T-helper 2 cell treated with Interferon-gamma antibody and Interleukin-4, amounts not matched to agents 100 ng/mL and 5 ng/mL, for 36 hours (primary cell): ENCODE measurements around the gene VPS39. TPM values are rescaled to one million over a fixed set of nuclear protein-coding genes. Genes with fewer than 3 reads are reported as not detected.

ENCODE experiments used
- intact Hi-C: fragments of 100-400 bp; cut with micrococcal nuclease; formaldehyde crosslinking; loops from one replicate; pipeline ENCODE4 v1.15.1; 2023
- total RNA-seq: library from RNA; stranded (reverse); gene quantifications from 2 replicates; pipeline ENCODE4 v1.2.3, GENCODE V29; 2022

The VPS39 gene
- total RNA-seq, 1 donor from 2014 or later = 74.1 TPM

- intact Hi-C loops = no loop called here
These were observed 48.0 kb downstream of the VPS39 start for GRCh38 chr15:42160136-42160535.

GRCh38 chr15:42159381-42160015 lies 48.6 kb downstream of the VPS39 start:
- intact Hi-C loops = no loop called here

- intact Hi-C loops = no loop called here
These were observed 49.2 kb downstream of the VPS39 start for GRCh38 chr15:42158941-42159340.

DNA sequence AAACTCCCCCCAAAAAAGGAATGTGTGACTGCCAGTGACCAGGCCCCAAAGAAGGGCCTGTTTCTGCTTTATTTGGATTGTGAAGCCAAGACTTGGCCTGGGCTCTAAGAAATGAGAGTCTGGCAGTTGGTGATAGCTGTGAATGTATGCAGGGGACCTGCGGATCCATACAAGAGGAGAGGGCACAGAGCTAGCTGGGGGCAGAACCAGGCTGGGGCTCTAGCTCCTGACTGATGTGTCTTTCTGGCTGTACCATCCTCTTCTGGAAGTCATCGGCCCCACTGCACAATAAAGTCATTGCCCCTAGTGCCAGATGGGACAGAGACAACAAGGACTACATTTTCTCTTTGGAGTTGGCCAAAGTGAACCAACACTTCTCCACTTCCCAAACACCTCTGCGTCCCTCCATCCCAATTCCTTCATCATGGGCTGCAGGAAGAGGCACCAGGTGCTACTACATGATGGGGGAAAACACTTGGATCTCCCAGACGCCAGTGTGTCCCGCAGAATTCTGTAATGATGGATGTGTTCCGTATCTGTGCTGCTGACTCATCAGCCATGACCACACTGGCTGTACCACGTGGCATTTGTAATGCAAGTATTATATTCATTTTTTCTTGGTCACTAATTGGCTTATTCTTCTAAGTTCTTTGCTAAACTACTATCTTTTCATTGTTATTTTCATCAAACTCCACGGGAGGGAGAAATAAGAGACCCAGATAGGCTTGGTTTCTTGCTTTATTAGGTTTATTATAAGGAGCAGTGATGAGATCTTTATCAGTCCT lies 49.9 kb downstream of the VPS39 start:
- intact Hi-C loops = no loop called here

- intact Hi-C loops = no loop called here
These were observed 50.7 kb downstream of the VPS39 start for GRCh38 chr15:42157381-42157780.

- intact Hi-C loops = no loop called here
These were observed 51.7 kb downstream of the VPS39 start, which contains the start of gene PLA2G4F for GRCh38 chr15:42156243-42156922. TSS of gene PLA2G4F (minus strand) at chr15:42156636. CDS start at chr15:42156549, 87 bp downstream.

DNA sequence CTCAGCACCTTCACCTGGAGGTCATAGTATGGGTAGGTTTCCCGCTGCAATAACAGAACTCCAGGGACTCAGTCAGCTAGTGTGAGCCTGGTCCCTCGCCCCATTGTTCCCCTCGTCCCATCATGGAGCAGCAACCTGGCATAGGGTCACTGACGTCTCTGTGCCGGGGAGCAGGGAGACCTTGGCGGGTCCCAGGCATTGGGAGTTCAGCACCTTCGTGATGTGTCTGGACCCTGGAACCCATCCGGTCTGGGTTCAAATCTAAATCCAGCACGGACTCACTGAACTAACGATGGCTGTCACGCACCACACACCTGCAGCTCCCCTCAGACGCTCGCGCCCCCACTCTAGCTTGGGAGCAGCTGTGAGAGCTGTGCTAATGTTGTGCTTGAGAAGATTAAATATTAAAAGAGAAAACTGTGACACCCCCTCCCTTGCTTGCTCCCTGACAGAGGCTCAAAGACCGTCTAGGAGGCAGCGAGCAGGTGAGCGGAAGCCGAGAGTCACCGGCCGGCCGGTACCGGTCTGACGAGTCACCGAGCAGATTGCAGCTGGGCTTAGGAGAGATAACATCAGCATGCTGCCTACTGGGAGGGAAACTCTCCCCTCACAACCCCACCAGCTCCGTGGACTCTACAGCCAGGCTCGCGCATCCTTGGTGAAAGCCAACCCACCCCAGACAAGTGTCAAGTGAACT lies 52.4 kb downstream of the VPS39 start:
- intact Hi-C loops = no loop called here

- intact Hi-C loops = no loop called here
These were observed 53.1 kb downstream of the VPS39 start for GRCh38 chr15:42154956-42155355.

- intact Hi-C loops = no loop called here
These were observed 53.7 kb downstream of the VPS39 start for GRCh38 chr15:42154212-42154941.

- intact Hi-C loops = no loop called here
These were observed 54.3 kb downstream of the VPS39 start for GRCh38 chr15:42153874-42154211.

DNA sequence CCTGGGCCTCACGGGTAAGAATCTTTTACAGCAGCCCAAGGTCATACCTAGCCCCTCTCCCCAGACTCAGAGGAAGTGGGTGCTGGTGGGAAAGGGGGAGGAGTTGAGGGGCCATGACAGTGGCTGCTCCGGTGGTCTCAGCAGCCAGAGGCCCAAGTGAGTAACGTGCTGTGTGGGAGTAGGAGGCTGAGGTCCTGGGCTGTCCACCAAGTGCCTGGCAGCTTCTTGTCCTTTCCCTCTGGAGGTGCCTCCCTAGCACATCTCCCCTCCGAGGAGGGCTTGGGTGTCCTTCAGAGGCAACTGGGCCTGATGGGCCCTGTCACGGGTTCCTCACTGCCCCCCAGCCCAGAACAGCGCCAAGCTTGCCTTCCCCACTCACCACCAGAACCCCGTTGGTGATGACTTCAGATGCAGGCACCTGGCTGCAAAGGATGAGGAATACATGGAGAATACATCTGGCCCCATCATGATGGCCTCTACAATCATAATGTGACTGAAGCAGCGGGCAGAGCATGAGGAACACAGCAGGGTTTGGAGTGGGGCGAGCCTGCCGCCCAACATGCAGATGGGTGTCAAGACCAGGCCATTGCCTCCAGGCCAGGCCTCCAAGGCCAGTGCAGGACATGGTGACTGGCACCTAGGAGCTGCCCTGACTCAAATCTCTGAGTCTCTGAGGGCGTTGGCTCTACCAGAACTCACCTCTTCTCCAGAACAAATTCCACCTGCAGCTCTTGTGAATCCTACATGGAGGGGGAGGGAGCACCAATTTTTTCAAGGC lies 55.0 kb downstream of the VPS39 start:
- intact Hi-C loops = no loop called here

GRCh38 chr15:42152196-42152920 lies 55.7 kb downstream of the VPS39 start:
- intact Hi-C loops = no loop called here

- intact Hi-C loops = no loop called here
These were observed 56.4 kb downstream of the VPS39 start for GRCh38 chr15:42151736-42152135.

GRCh38 chr15:42151141-42151561 lies 57.0 kb downstream of the VPS39 start:
- intact Hi-C loops = no loop called here

DNA sequence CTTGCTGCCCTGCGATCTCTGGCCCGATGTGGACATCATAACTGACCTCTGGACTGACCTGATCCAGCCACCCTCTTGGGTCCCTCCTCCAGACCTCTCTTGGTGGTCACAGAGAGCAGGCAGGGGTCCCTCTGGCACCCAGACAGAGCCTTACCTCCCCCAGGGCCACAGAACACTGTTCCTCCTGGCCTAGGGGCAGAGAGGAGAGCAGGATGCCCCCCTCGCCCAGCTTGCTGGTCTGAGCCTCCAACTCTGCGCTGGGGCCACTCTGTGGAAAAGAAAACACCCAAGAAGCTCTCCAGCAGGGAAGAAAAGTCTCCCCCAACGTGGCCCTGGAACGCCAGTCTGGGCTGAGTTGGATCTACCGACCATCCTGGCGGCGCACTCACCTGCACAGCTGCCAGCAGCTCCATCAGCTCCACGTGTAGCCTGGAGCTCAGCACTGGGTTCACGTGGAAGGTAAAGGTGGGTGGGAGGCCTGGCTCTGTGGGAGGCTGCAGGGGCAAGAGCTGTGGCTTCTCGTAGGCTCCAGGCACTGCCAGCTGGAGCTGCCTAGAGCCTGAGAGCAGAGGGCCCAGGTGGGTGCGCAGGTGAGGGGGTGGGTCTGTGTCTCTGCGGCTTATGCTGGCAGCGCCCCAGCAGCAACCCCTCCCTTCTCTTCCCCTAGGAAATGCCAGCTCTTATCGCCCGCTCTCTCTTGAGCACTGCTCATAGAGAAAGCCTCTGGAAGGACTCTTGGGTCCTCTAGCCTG lies 57.7 kb downstream of the VPS39 start:
- intact Hi-C loops = no loop called here

GRCh38 chr15:42149493-42150218 lies 58.4 kb downstream of the VPS39 start:
- intact Hi-C loops = no loop called here

- intact Hi-C loops = no loop called here
These were observed 59.2 kb downstream of the VPS39 start for GRCh38 chr15:42148808-42149492.

GRCh38 chr15:42147431-42147735 lies 60.7 kb downstream of the VPS39 start:
- intact Hi-C loops = no loop called here
